OCI-LY1 (cell line): ENCODE results near the gene ABTB2.

ENCODE experiments used
- H2AFZ ChIP-seq: fragments of 200-600 bp; sonication (generic), shearing (Covaris generic); 2 replicates; pipeline ENCODE4 v1.6.0; 2014; ENCODE audit warnings: antibody characterized with exemption, mild to moderate bottlenecking, low read length
- H3F3A ChIP-seq: fragments of 200-600 bp; sonication (generic), shearing (Covaris generic); 2 replicates; pipeline ENCODE4 v1.6.0; 2014; ENCODE audit warnings: mild to moderate bottlenecking, antibody characterized with exemption, low read length, moderate library complexity; ENCODE audit not compliant: insufficient read depth
- H3K27ac ChIP-seq: fragments of 200-600 bp; sonication (generic); 2 replicates; pipeline ENCODE4 v1.5.1; 2014; ENCODE audit warnings: low read length, mixed run types, mild to moderate bottlenecking, low read depth; ENCODE audit not compliant: poor library complexity, severe bottlenecking
- H3K27me3 ChIP-seq: fragments of 200-600 bp; sonication (generic); 2 replicates; pipeline ENCODE4 v1.6.0; 2014; ENCODE audit warnings: antibody characterized with exemption, mild to moderate bottlenecking, low read length, moderate library complexity; ENCODE audit not compliant: insufficient read depth
- H3K36me3 ChIP-seq: fragments of 200-600 bp; sonication (generic); 2 replicates; pipeline ENCODE4 v1.6.1; 2014; ENCODE audit warnings: mild to moderate bottlenecking, antibody characterized with exemption, low read length, moderate library complexity, mixed read lengths; ENCODE audit not compliant: insufficient read depth
- H3K4me1 ChIP-seq: fragments of 200-600 bp; sonication (generic); 2 replicates; pipeline ENCODE4 v1.5.1; 2014; ENCODE audit warnings: mild to moderate bottlenecking, low read length, moderate library complexity; ENCODE audit not compliant: insufficient read depth, severe bottlenecking
- H3K4me2 ChIP-seq: fragments of 200-600 bp; sonication (generic), shearing (Covaris generic); 2 replicates; pipeline ENCODE4 v1.6.1; 2014; ENCODE audit warnings: low read length
- H3K4me3 ChIP-seq: fragments of 200-600 bp; sonication (generic); 2 replicates; pipeline ENCODE4 v1.5.1; 2014; ENCODE audit warnings: low read length, low read depth, mild to moderate bottlenecking, mixed read lengths; ENCODE audit not compliant: poor library complexity, severe bottlenecking
- H3K79me2 ChIP-seq: fragments of 200-600 bp; shearing (Covaris generic); 2 replicates; pipeline ENCODE4 v1.6.1; 2016; ENCODE audit warnings: mixed run types, low read length, mixed read lengths; ENCODE audit not compliant: insufficient read depth
- H3K9ac ChIP-seq: fragments of 200-600 bp; sonication (generic), shearing (Covaris generic); 2 replicates; pipeline ENCODE4 v1.6.1; 2014; ENCODE audit warnings: mild to moderate bottlenecking, low read length, mixed read lengths
- H3K9me2 ChIP-seq: fragments of 200-600 bp; sonication (generic), shearing (Covaris generic); 2 replicates; pipeline ENCODE4 v1.6.1; 2014; ENCODE audit warnings: low read depth, mild to moderate bottlenecking, low read length, mixed read lengths
- H3K9me3 ChIP-seq: fragments of 200-600 bp; shearing (Covaris generic); 2 replicates; pipeline ENCODE4 v1.6.1; 2014; ENCODE audit warnings: low read length, mixed read lengths
- H4K20me1 ChIP-seq: fragments of 200-600 bp; sonication (generic), shearing (Covaris generic); 2 replicates; pipeline ENCODE4 v1.6.0; 2016; ENCODE audit warnings: mild to moderate bottlenecking, low read length; ENCODE audit not compliant: insufficient read depth
- EZH2 ChIP-seq: fragments of 200-600 bp; sonication (generic), shearing (Covaris generic); IDR thresholded peaks from 2 replicates; pipeline ENCODE4 v1.8.0; 2017; ENCODE audit warnings: borderline replicate concordance, mixed run types, mild to moderate bottlenecking, antibody characterized with exemption, low read length, moderate library complexity, mixed read lengths
- TF ChIP-seq, protein P1 (sequence below): fragments of 200-600 bp; sonication (generic), shearing (Covaris generic); IDR thresholded peaks from 2 replicates; pipeline ENCODE4 v1.5.1; 2017; ENCODE audit warnings: mild to moderate bottlenecking, antibody characterized with exemption, low read length, moderate library complexity, mixed read lengths

The ABTB2 gene

DNA sequence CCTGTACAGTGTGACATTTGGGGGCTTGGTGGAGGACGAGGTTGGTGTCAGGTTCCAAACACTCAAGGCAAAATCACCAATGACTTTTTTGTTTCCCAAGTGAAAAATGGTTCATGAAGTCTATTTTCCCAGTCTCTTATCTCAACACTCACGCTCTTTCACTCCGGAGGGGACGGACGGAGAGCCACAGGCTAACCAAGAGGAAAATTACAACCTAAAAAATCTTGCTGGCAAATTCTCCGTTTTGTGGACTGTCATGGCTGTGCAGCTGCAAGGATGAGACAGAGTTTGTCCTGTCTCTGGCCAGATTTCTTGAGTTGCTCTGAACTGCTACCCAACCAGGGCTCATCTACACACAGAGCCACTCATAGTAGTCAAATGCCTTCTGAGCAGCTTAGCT lies 101.2 kb downstream of the ABTB2 start:
- no peaks in the 10 kb centered on the region for H4K20me1 ChIP-seq
- no peak overlapping the region for H3K4me3 ChIP-seq
- no peaks in the 10 kb centered on the region for H3K9me3 ChIP-seq
- H2AFZ ChIP-seq = no peak overlapping the region
- no peaks in the 10 kb centered on the region for H3F3A ChIP-seq
- no peaks in the 10 kb centered on the region; the same call in 1 of the 2 replicates for H3K27me3 ChIP-seq
- H3K9ac ChIP-seq = no peak overlapping the region
- no peaks in the 10 kb centered on the region for H3K36me3 ChIP-seq
- no peak for TF ChIP-seq EZH2
- H3K4me1 ChIP-seq = no peaks in the 10 kb centered on the region
- no peak overlapping the region for H3K4me2 ChIP-seq
- no peak overlapping the region for H3K27ac ChIP-seq
- no peaks in the 10 kb centered on the region for H3K9me2 ChIP-seq
- no peaks in the 10 kb centered on the region for H3K79me2 ChIP-seq

DNA sequence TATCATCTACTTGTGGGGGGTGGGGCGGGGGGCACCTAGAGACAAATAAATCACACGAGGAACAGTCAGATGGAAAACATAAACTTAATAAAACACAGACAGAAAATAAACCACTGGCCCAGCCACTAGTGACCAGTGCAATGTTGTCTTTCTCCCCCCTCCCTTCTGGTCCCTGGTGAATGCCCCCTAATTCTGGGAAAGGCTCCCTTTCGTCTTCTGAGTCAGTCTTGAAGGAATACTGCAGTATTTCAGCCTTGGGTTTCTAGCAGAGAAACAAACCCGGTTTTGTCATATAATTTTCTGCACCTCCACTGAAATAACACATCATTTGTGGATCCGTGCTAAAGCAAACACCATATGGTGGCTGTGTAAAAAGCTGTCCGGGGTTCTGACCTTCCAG lies 101.7 kb downstream of the ABTB2 start:
- H3F3A ChIP-seq = no peaks in the 10 kb centered on the region
- H4K20me1 ChIP-seq = no peaks in the 10 kb centered on the region
- H3K27ac ChIP-seq = no peak overlapping the region
- H3K9ac ChIP-seq = no peak overlapping the region
- no peak overlapping the region for H2AFZ ChIP-seq
- TF ChIP-seq, protein P1, sequence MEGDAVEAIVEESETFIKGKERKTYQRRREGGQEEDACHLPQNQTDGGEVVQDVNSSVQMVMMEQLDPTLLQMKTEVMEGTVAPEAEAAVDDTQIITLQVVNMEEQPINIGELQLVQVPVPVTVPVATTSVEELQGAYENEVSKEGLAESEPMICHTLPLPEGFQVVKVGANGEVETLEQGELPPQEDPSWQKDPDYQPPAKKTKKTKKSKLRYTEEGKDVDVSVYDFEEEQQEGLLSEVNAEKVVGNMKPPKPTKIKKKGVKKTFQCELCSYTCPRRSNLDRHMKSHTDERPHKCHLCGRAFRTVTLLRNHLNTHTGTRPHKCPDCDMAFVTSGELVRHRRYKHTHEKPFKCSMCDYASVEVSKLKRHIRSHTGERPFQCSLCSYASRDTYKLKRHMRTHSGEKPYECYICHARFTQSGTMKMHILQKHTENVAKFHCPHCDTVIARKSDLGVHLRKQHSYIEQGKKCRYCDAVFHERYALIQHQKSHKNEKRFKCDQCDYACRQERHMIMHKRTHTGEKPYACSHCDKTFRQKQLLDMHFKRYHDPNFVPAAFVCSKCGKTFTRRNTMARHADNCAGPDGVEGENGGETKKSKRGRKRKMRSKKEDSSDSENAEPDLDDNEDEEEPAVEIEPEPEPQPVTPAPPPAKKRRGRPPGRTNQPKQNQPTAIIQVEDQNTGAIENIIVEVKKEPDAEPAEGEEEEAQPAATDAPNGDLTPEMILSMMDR = no peak
- TF ChIP-seq EZH2 = no peak
- H3K27me3 ChIP-seq = no peaks in the 10 kb centered on the region; the same call in 1 of the 2 replicates
- no peak overlapping the region for H3K4me2 ChIP-seq
- H3K9me2 ChIP-seq = no peaks in the 10 kb centered on the region
- H3K9me3 ChIP-seq = no peaks in the 10 kb centered on the region
- H3K36me3 ChIP-seq = no peaks in the 10 kb centered on the region
- no peaks in the 10 kb centered on the region for H3K79me2 ChIP-seq
- H3K4me3 ChIP-seq = no peak overlapping the region
- peaks cover 4% of the 10 kb centered on the region for H3K4me1 ChIP-seq

DNA sequence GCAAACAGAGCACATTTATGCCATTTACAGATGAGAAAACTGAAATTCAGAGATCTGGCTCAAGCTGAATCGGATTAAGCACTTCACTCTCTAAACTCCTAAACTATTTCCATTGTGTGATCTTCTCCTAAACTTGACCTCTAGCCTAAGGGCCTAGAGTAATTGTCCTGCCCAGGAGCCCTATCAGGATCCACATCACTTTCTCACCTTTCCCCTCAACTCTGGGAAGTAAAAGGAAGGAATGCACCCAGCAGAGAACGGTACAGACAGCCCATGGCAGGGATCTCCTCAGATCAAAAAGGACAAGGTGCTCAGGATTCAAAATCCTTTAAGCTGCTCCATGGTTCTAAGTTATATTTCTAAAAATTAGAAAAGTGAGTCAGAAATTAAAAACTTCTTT lies 102.7 kb downstream of the ABTB2 start:
- Histone ChIP-seq H3K4me3 (no peak overlapping the region), H3K4me2 (no peak overlapping the region)

DNA sequence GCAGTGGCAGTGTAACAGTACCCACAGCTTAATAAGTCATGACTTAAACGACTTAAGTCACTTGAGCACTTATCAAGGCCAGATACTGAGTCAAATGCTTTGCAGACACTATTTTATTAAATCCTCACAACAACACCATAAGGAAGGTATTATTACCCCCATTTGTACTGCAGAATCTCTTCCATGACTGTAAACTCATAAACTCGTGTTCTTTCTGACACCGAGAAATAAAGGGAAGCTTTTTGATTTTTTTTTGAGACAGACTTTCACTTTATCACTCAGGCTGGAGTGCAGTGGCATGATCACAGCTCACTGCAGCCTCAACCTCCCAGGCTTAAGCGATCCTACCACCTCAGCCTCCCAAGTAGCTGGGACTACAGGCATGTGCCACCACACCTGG lies 103.8 kb downstream of the ABTB2 start:
- H3K79me2 ChIP-seq = no peaks in the 10 kb centered on the region
- H3K9ac ChIP-seq = no peak overlapping the region
- H4K20me1 ChIP-seq = no peaks in the 10 kb centered on the region
- H3K9me3 ChIP-seq = no peaks in the 10 kb centered on the region
- H3K36me3 ChIP-seq = no peaks in the 10 kb centered on the region
- H3K4me1 ChIP-seq = peaks cover 6% of the 10 kb centered on the region
- H3K4me3 ChIP-seq = no peak overlapping the region
- TF ChIP-seq EZH2 = no peak
- TF ChIP-seq, protein P1 = no peak
- no peaks in the 10 kb centered on the region for H3F3A ChIP-seq
- no peak overlapping the region for H2AFZ ChIP-seq
- H3K4me2 ChIP-seq = no peak overlapping the region
- no peak overlapping the region for H3K27ac ChIP-seq
- no peaks in the 10 kb centered on the region for H3K9me2 ChIP-seq
- no peaks in the 10 kb centered on the region; the same call in 1 of the 2 replicates for H3K27me3 ChIP-seq

More for the DNA sequence above, 102.7 kb downstream of the ABTB2 start:
- no peaks in the 10 kb centered on the region for H3K9me3 ChIP-seq
- H3K79me2 ChIP-seq = no peaks in the 10 kb centered on the region
- peaks cover 6% of the 10 kb centered on the region for H3K4me1 ChIP-seq
- H3K9me2 ChIP-seq = no peaks in the 10 kb centered on the region
- H3F3A ChIP-seq = no peaks in the 10 kb centered on the region
- no peaks in the 10 kb centered on the region for H3K36me3 ChIP-seq
- H3K27ac ChIP-seq = no peak overlapping the region
- TF ChIP-seq EZH2 = no peak
- TF ChIP-seq, protein P1 = no peak
- H3K27me3 ChIP-seq = no peaks in the 10 kb centered on the region; the same call in 1 of the 2 replicates
- no peak overlapping the region for H2AFZ ChIP-seq
- H3K9ac ChIP-seq = no peak overlapping the region
- no peaks in the 10 kb centered on the region for H4K20me1 ChIP-seq
